DOHH2 (cell line): ENCODE data around the gene DNAAF5.

Source experiments
- H3F3A ChIP-seq: fragments of 200-600 bp; sonication (generic), shearing (Covaris generic); 2 replicates; pipeline ENCODE4 v1.6.0; 2016; ENCODE audit warnings: antibody characterized with exemption, mild to moderate bottlenecking; ENCODE audit not compliant: control insufficient read depth, insufficient read depth
- H3K27ac ChIP-seq: fragments of 200-600 bp; sonication (generic); 2 replicates; pipeline ENCODE4 v1.5.1; 2014; ENCODE audit warnings: low read depth, mild to moderate bottlenecking, low read length, moderate library complexity
- H3K27me3 ChIP-seq: fragments of 200-600 bp; sonication (generic); 2 replicates; pipeline ENCODE4 v1.6.1; 2014; ENCODE audit warnings: mild to moderate bottlenecking, low read length, mixed read lengths; ENCODE audit not compliant: control insufficient read depth
- H3K36me3 ChIP-seq: fragments of 200-600 bp; sonication (generic); 2 replicates; pipeline ENCODE4 v1.6.1; 2014; ENCODE audit warnings: mild to moderate bottlenecking, low read length, moderate library complexity, mixed read lengths; ENCODE audit not compliant: control insufficient read depth
- H3K4me1 ChIP-seq: fragments of 200-600 bp; sonication (generic); 2 replicates; pipeline ENCODE4 v1.6.1; 2014; ENCODE audit warnings: mild to moderate bottlenecking, low read length, mixed read lengths; ENCODE audit not compliant: control insufficient read depth
- H3K4me2 ChIP-seq: fragments of 200-600 bp; sonication (generic); 2 replicates; pipeline ENCODE4 v1.6.0; 2014; ENCODE audit warnings: mild to moderate bottlenecking, low read length, moderate library complexity
- H3K4me3 ChIP-seq: fragments of 200-600 bp; sonication (generic); 2 replicates; pipeline ENCODE4 v1.5.1; 2014; ENCODE audit warnings: mild to moderate bottlenecking, low read length, mixed read lengths
- H3K79me2 ChIP-seq: fragments of 200-600 bp; sonication (generic); 2 replicates; pipeline ENCODE4 v1.6.1; 2014; ENCODE audit warnings: mild to moderate bottlenecking, low read length, mixed read lengths; ENCODE audit not compliant: control insufficient read depth
- H3K9me2 ChIP-seq: fragments of 200-600 bp; sonication (generic); replicated peaks from 2 replicates; pipeline ENCODE4 v1.6.1; 2014; ENCODE audit warnings: mild to moderate bottlenecking, low read length, mixed read lengths; ENCODE audit not compliant: control insufficient read depth
- H3K9me3 ChIP-seq: fragments of 200-600 bp; sonication (generic); 2 replicates; pipeline ENCODE4 v1.6.1; 2014; ENCODE audit warnings: antibody characterized with exemption, low read length, mixed read lengths; ENCODE audit not compliant: control insufficient read depth, insufficient read depth
- H4K20me1 ChIP-seq: fragments of 200-600 bp; sonication (generic); 2 replicates; pipeline ENCODE4 v1.6.0; 2014; ENCODE audit warnings: low read depth, mild to moderate bottlenecking, antibody characterized with exemption, low read length, moderate library complexity; ENCODE audit not compliant: control insufficient read depth, insufficient read depth
- CTCF ChIP-seq: fragments of 200-600 bp; sonication (generic); IDR thresholded peaks from one replicate; pipeline ENCODE4 v1.5.1; 2014; ENCODE audit warnings: antibody characterized with exemption, mild to moderate bottlenecking, low read depth, low read length; ENCODE audit not compliant: poor library complexity, severe bottlenecking
- EZH2phosphoT487 ChIP-seq: fragments of 200-600 bp; sonication (generic); IDR thresholded peaks from 2 replicates; pipeline ENCODE4 v1.6.1; 2017; ENCODE audit warnings: borderline replicate concordance, mild to moderate bottlenecking, antibody characterized with exemption, low read length, moderate library complexity, mixed read lengths

DNAAF5 gene

GRCh38 chr7:716636-717035 is 9.9 kb upstream of the DNAAF5 start:
- Histone ChIP-seq H3K4me2 (no peak overlapping the region), H3K27me3 (no peaks in the 10 kb centered on the region), H3K27ac (no peak overlapping the region), H3K9me3 (no peaks in the 10 kb centered on the region), H3K9me2 (no peaks in the 10 kb centered on the region), H3F3A (no peaks in the 10 kb centered on the region), H3K4me3 (no peak overlapping the region), H3K79me2 (peaks cover 70% of the 10 kb centered on the region), H3K4me1 (no peaks in the 10 kb centered on the region), H3K36me3 (peaks cover 18% of the 10 kb centered on the region), H4K20me1 (no peaks in the 10 kb centered on the region)
- TF ChIP-seq EZH2phosphoT487, result no peak
- TF ChIP-seq CTCF, result no peak

- peaks cover 13% of the 10 kb centered on the region for H3K4me1 ChIP-seq
- H3K27me3 ChIP-seq, result no peaks in the 10 kb centered on the region
- TF ChIP-seq CTCF (no peak), EZH2phosphoT487 (no peak)
- peaks cover 23% of the 10 kb centered on the region; the same call in 1 of the 2 replicates for H3K9me3 ChIP-seq
- H3F3A ChIP-seq, result no peaks in the 10 kb centered on the region
- no peak overlapping the region for H3K4me2 ChIP-seq
- H3K27ac ChIP-seq, result no peak overlapping the region
- no peak overlapping the region for H3K4me3 ChIP-seq
- H3K79me2 ChIP-seq, result peaks cover 84% of the 10 kb centered on the region
- H3K36me3 ChIP-seq, result peaks cover 47% of the 10 kb centered on the region
- no peaks in the 10 kb centered on the region for H4K20me1 ChIP-seq
- no peaks in the 10 kb centered on the region for H3K9me2 ChIP-seq
These were observed 4.8 kb upstream of the DNAAF5 start for GRCh38 chr7:721619-722248.

- Histone ChIP-seq H3K36me3 (peaks cover 54% of the 10 kb centered on the region), H3K27ac (no peak overlapping the region), H3K79me2 (peaks cover 85% of the 10 kb centered on the region), H3K9me3 (peaks cover 23% of the 10 kb centered on the region; the same call in 1 of the 2 replicates), H3F3A (no peaks in the 10 kb centered on the region), H3K4me2 (no peak overlapping the region), H3K9me2 (no peaks in the 10 kb centered on the region), H3K4me3 (no peak overlapping the region), H4K20me1 (no peaks in the 10 kb centered on the region), H3K27me3 (no peaks in the 10 kb centered on the region), H3K4me1 (peaks cover 23% of the 10 kb centered on the region)
- TF ChIP-seq CTCF (no peak), EZH2phosphoT487 (no peak)
These were observed 3.0 kb upstream of the DNAAF5 start for GRCh38 chr7:723541-723940.
